Ovary (tissue), 10 donors: ENCODE data around the gene GNL3. TPM values are rescaled to one million over a fixed set of nuclear protein-coding genes. Genes with fewer than 3 reads are reported as not detected.
A peak's percentile ranks its signal among the peaks of the same experiment; 100 is the strongest.

Source experiments
- DNase-seq, 5 donors: peaks; one replicate each; pipeline ENCODE4 v3.0.0-alpha.2; 2019 to 2020
- H3K27ac ChIP-seq, 2 donors: fragments of 200-600 bp; one replicate each; pipeline versions ENCODE4 v1.5.1 to v1.8.0; 2019 to 2022
- H3K27me3 ChIP-seq: fragments of 200-600 bp; one replicate; pipeline ENCODE4 v1.8.0; 2022
- H3K36me3 ChIP-seq: fragments of 200-600 bp; sonication (generic); one replicate; pipeline ENCODE4 v1.5.1; 2019
- H3K4me1 ChIP-seq: one replicate; pipeline ENCODE4 v1.8.1; 2013; ENCODE audit warnings: mild to moderate bottlenecking, moderate library complexity; ENCODE audit not compliant: insufficient read depth
- H3K4me3 ChIP-seq: fragments of 200-600 bp; sonication (generic); one replicate; pipeline ENCODE4 v1.5.1; 2017
- H3K9me3 ChIP-seq, 2 donors: fragments of 200-600 bp in 1 of 2; sonication (generic) in 1 of 2; one replicate each; pipeline versions ENCODE4 v1.5.1 to v1.8.1; 2013 to 2019; ENCODE audit warnings: mild to moderate bottlenecking in 1 of 2, moderate library complexity in 1 of 2
- CTCF ChIP-seq, 3 donors: fragments of 450-650 bp in 2 of 3; fragments of 200-600 bp in 1 of 3; IDR thresholded peaks; one replicate each; pipeline versions ENCODE4 v1.5.1 to v1.8.0; 2016 to 2022; ENCODE audit warnings: antibody characterized with exemption in 3 of 3, mild to moderate bottlenecking in 1 of 3
- EP300 ChIP-seq: sonication (generic); formaldehyde crosslinking; IDR thresholded peaks from one replicate; pipeline ENCODE4 v1.6.1; 2017; ENCODE audit warnings: antibody characterized with exemption
- POLR2A ChIP-seq: fragments of 450-650 bp; IDR thresholded peaks from one replicate; pipeline ENCODE4 v1.6.1; 2017; ENCODE audit warnings: antibody characterized with exemption, mild to moderate bottlenecking, moderate library complexity
- WGBS, 3 donors: extraction: QIAGEN DNeasy Blood & Tissue Kit in 1 of 3; methylation state at CpG; one replicate each; pipeline versions ENCODE4 v1.1.5 to v1.1.7; 2013 to 2017; 5-methylcytosine and 5-hydroxymethylcytosine counted together
- intact Hi-C, 4 donors: fragments of 100-400 bp; cut with DNase I; formaldehyde crosslinking; loops; one replicate each; pipeline versions ENCODE4 v1.11.0 to v1.15.1; 2022 to 2023
- long read RNA-seq, 3 donors: library from polyadenylated mRNA in 2 of 3; unstranded in 2 of 3; transcript quantifications; one replicate each; pipeline ENCODE4 v2.0.0 and lab custom pipeline, GENCODE V29; 2021 to 2026
- polyA plus RNA-seq, 2 donors: library from polyadenylated mRNA; stranded (reverse); fragments of 200-250 nt in 1 of 2; fragments of 350-450 nt in 1 of 2; fragmentation: Illumina TruSeq in 1 of 2; extraction: RNeasy Lipid Tissue Mini Kit (QIAGEN cat#74804) in 1 of 2; gene quantifications; one replicate each; pipeline ENCODE4 v1.2.3, GENCODE V29; 2013 to 2014
- total RNA-seq, 7 donors: library from RNA; depleted of rRNA in 2 of 7; stranded (reverse); fragments of >200 nt in 2 of 7; fragmentation: NEBNext Ultra II Directional in 3 of 7; extraction: Animal tissue kit (Norgen Biotek cat#: 25700) in 3 of 7; gene quantifications; one replicate each; pipeline versions ENCODE4 v1.1.0 to v1.2.4, GENCODE V29; 2016 to 2023
- donor health status: DM: no; HTN: no; CAD: no; lungs with moderate emphysema.
- donor health status: DM: no; HTN: no; CAD: no.
- donor health status: Bipolar disorder and iron deficiency.
- donor health status: DM: yes; HTN: yes; CAD: no.
- donor health status: DM: no; HTN: no; CAD: no.
- donor health status: DM: yes; HTN: yes; CAD: no.

The GNL3 gene
- total RNA-seq (10 to 100 TPM; 46.0 to 82.7 (median 62.7) TPM), polyA plus RNA-seq (10 to 100 TPM; 39.6 to 41.4 TPM)
- long read RNA-seq, donor 1, transcript GNL3-202 (15 exons, 2,040 nt) = major isoform, 156 of 243 reads
- long read RNA-seq, donor 1, partial matches to known transcripts = 38 of 243 reads
- long read RNA-seq, donor 1, other reads (novel, unspliced or antisense) = 47 of 243 reads
- long read RNA-seq, donor 2, transcript GNL3-202 (15 exons, 2,040 nt) = major isoform, 36 of 63 reads
- long read RNA-seq, donor 2, transcript GNL3-204 (4 exons, 597 nt) = minor isoform, 14 of 63 reads
- long read RNA-seq, donor 2, partial matches to known transcripts = 12 of 63 reads
- long read RNA-seq, donor 2, other reads (novel, unspliced or antisense) = 0 of 63 reads
- long read RNA-seq, donor 3, transcript GNL3-202 (15 exons, 2,040 nt) = major isoform, 44 of 69 reads
- long read RNA-seq, donor 3, partial matches to known transcripts = 2 of 69 reads
- long read RNA-seq, donor 3, other reads (novel, unspliced or antisense) = 21 of 69 reads

- peak; percentile 92 to 95 (median 93) for DNase-seq
- 0 to 1% (median 0%) methylated on average over 62 to 82 of the region's 82 CpGs for WGBS, 3 donors
- peak within 1 kb of the TSS; percentile 84 for H3K4me3 ChIP-seq
- peaks cover 7% of the 10 kb centered on the region for H3K4me1 ChIP-seq
- intact Hi-C loops = loop anchor here in 1 of 4 donors (10.0 kb wide), 1 partner anchor 151 kb away; the partner anchor contains the start of genes NT5DC2 and UQCC5
- TF ChIP-seq CTCF (IDR thresholded peaks at IDR 0.05) = peak in 1 of 3 donors; percentile 25
- peak; percentile 36 for TF ChIP-seq EP300
- TF ChIP-seq POLR2A = peak; percentile 88
- H3K27me3 ChIP-seq = no peaks in the 10 kb centered on the region
- no peaks in the 10 kb centered on the region for H3K36me3 ChIP-seq
- H3K9me3 ChIP-seq = no peaks in the 10 kb centered on the region
- peak within 1 kb of the TSS; percentile 95 to 99 for H3K27ac ChIP-seq
Measured at GRCh38 chr3:52685709-52686691, at the start of gene GNL3, which contains the start of gene PBRM1. TSS of gene GNL3 (plus strand) at chr3:52686032. CDS start at chr3:52686093, 61 bp downstream. TSS of gene PBRM1 (minus strand) at chr3:52685913.

GRCh38 chr3:52636673-52637072 lies 49.2 kb upstream of the GNL3 start:
- no peaks in the 10 kb centered on the region for H3K36me3 ChIP-seq
- no peak for TF ChIP-seq EP300
- no peak for TF ChIP-seq POLR2A
- no peak for TF ChIP-seq CTCF (IDR thresholded peaks at IDR 0.05)
- no peaks in the 10 kb centered on the region for H3K27me3 ChIP-seq

GRCh38 chr3:52645549-52645948 lies 40.3 kb upstream of the GNL3 start:
- intact Hi-C loops = no loop called here
- no peak for DNase-seq
- WGBS, 3 donors = 94 to 97% (median 95%) methylated on average over 6 of the region's 6 CpGs
- no peaks in the 10 kb centered on the region for H3K36me3 ChIP-seq
- no peaks in the 10 kb centered on the region for H3K4me1 ChIP-seq
- no peaks in the 10 kb centered on the region for H3K27me3 ChIP-seq
- no peak overlapping the region for H3K27ac ChIP-seq
- H3K4me3 ChIP-seq = no peak overlapping the region
- no peaks in the 10 kb centered on the region for H3K9me3 ChIP-seq
- TF ChIP-seq CTCF (IDR thresholded peaks at IDR 0.05) (no peak), EP300 (no peak), POLR2A (no peak)

More at GRCh38 chr3:52636673-52637072, 49.2 kb upstream of the GNL3 start:
- no peak overlapping the region for H3K4me3 ChIP-seq
- no peak overlapping the region for H3K27ac ChIP-seq
- 81 to 84% (median 82%) methylated on average over 4 of the region's 4 CpGs for WGBS, 3 donors
- no peaks in the 10 kb centered on the region for H3K4me1 ChIP-seq
- DNase-seq = no peak
- intact Hi-C loops = no loop called here
- no peaks in the 10 kb centered on the region for H3K9me3 ChIP-seq
